GM18909 (cell line): ENCODE results near the gene SND1.
A peak's percentile ranks its signal among the peaks of the same experiment; 100 is the strongest.
"Not testable (repeated sequence)": the region's sequence is repeated elsewhere in the genome, so short reads cannot be mapped to it uniquely, and the experiment has no call there.

Experiments used
- ATAC-seq: cut with Tn5 transposase; IDR thresholded peaks from one replicate; pipeline ENCODE4 v1.9.1; 2021; ENCODE audit warnings: mild to moderate bottlenecking; ENCODE audit not compliant: unreplicated experiment, poor library complexity

The SND1 gene

GRCh38 chr7:127943541-127944521, 291.8 kb downstream of the SND1 start:
- no peak for ATAC-seq

- ATAC-seq: no peak
Measured at GRCh38 chr7:127946111-127946510, 294.1 kb downstream of the SND1 start.

GRCh38 chr7:127946847-127947246, 294.9 kb downstream of the SND1 start:
- ATAC-seq: no peak

GRCh38 chr7:127948312-127948711, 296.3 kb downstream of the SND1 start:
- no peak for ATAC-seq

GRCh38 chr7:127948930-127949329, 296.9 kb downstream of the SND1 start:
- ATAC-seq: no peak

- ATAC-seq: no peak
Measured at GRCh38 chr7:127949769-127950222, 297.8 kb downstream of the SND1 start.

GRCh38 chr7:127950233-127950935, 298.4 kb downstream of the SND1 start:
- no peak for ATAC-seq

- no peak for ATAC-seq
Measured at GRCh38 chr7:127953423-127954356, 301.7 kb downstream of the SND1 start.

- ATAC-seq: no peak
Measured at GRCh38 chr7:127954357-127954748, 302.4 kb downstream of the SND1 start.

- ATAC-seq: no peak
Measured at GRCh38 chr7:127955051-127955531, 303.1 kb downstream of the SND1 start.

GRCh38 chr7:127957886-127958285, 305.9 kb downstream of the SND1 start:
- no peak for ATAC-seq

GRCh38 chr7:127959770-127960169, 307.8 kb downstream of the SND1 start:
- peak; percentile 75 for ATAC-seq

- no peak for ATAC-seq
Measured at GRCh38 chr7:127961786-127962453, 309.9 kb downstream of the SND1 start.

GRCh38 chr7:127962589-127963361, 310.8 kb downstream of the SND1 start:
- no peak for ATAC-seq

GRCh38 chr7:127963850-127964249, 311.9 kb downstream of the SND1 start:
- ATAC-seq: not testable (repeated sequence)

GRCh38 chr7:127967281-127967680, 315.3 kb downstream of the SND1 start:
- ATAC-seq: no peak

GRCh38 chr7:127968547-127968946, 316.6 kb downstream of the SND1 start:
- no peak for ATAC-seq

GRCh38 chr7:127973832-127974231, 321.8 kb downstream of the SND1 start:
- ATAC-seq: no peak
